GM18861 (cell line): ENCODE results near the gene VAC14.

Source experiments
- ATAC-seq: cut with Tn5 transposase; IDR thresholded peaks from one replicate; pipeline ENCODE4 v1.9.1; 2021; ENCODE audit not compliant: unreplicated experiment

The VAC14 gene

DNA sequence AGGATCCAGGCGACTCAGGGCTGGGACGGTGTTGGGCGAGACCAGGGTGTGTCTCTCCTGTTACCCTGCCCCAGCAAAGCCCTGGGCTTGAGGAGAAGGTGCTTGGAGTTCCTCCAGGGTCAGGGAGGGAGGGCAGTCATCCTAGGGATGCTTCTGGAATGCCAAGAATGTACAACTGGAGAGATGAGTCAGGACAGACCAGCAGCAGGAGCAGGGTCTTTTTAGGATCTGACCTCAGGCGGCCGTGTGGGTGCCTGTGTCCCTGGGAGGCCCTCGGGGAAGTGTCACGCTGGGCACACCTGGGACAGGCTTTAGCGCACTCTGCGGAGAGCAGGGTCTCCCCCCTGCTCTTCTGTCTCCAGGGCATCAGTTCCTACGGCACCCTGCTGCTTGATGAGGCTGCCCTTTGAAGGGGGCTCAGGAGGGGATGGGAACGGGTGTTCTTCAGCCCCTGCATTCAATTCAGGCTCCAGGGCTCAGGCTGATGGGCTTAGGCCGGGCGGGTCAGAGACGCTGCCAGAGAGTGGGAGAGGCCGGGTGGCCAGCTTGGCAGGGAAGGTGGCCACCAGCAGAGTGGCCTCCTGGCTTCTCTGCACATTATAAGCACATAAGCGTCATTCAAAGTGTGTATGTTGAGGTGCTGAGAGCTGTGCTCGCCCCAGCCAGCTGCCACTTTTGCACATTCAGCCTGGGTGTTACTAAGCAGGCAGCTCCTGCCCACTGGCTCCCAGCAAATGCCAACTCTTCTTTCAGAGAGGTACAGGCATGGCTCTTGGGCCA, 106.7 kb downstream of the VAC14 start:
- no peak for ATAC-seq

DNA sequence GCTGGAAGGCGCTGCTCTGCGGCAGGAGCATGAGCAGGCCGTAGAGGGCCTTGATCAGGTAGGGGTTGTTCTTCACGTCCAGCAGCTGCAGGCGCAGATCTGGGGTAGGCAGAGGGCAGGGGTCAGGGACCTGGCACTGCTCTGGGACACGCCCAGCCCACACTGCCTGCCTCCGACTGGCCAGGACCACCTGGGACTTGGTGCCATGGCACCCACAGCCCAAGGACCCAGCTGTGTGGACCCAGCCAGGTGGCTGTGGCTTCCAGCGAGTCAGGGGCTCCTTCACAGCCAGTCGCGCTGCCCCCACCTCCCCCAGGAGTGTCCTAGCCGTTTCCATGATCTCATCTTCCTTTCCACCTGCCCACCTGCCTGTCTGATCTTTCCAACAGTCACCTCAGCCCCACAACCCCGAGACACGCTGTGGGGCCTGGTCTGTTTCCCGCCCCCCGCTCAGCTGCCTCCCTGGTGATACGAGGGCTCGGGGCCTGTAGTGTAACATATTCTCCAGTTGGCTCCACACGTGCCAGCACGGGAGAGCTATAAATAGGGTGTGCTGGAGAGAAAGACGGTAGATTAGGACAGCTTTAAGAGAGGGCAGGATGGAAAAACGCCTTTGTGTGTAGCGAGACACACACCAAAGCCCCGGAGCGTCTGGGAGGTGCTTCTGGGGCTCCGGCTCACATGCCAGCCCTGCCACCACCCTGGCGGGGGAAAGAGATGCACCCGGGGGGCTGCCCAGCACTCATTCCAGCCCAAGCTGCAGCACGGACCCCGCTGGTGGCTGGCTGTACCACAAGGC, 107.9 kb downstream of the VAC14 start:
- ATAC-seq, result no peak

DNA sequence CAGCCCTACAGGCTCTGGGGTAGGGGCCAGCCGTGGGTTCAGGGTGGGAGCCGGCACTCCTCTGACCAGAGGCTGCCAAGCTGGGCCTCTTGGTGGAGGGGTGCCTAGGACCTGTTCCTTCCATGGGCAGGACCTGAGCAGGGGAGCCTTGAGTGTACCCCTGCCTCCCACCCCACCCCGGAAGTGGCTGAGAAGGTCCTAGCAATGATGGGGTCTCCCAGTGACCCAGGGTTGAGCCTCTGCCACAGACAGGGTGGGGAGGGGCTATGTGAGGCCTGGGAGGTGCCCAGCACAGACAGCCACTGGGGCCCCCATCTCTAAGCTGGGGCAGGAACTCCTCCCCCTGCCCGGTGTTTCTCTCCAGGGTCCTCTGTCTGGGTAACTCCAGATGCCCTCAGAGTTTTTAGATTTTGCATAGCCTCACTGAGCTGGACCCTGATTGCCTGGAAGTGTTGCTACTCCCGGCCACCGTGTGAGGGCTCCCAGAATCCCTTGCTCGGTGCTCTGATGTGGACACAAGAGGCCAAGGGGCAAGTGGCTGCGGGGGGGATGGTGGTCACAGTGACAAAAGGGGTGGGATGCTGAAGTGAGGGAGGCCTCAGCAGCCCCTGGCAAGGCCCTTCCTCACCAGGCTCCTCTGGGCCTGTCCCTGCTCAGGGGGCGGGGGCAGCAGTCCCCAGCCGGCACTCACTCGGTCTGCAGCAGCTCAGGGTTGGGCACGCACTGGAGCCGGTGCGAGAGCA, 108.7 kb downstream of the VAC14 start:
- ATAC-seq, result no peak

DNA sequence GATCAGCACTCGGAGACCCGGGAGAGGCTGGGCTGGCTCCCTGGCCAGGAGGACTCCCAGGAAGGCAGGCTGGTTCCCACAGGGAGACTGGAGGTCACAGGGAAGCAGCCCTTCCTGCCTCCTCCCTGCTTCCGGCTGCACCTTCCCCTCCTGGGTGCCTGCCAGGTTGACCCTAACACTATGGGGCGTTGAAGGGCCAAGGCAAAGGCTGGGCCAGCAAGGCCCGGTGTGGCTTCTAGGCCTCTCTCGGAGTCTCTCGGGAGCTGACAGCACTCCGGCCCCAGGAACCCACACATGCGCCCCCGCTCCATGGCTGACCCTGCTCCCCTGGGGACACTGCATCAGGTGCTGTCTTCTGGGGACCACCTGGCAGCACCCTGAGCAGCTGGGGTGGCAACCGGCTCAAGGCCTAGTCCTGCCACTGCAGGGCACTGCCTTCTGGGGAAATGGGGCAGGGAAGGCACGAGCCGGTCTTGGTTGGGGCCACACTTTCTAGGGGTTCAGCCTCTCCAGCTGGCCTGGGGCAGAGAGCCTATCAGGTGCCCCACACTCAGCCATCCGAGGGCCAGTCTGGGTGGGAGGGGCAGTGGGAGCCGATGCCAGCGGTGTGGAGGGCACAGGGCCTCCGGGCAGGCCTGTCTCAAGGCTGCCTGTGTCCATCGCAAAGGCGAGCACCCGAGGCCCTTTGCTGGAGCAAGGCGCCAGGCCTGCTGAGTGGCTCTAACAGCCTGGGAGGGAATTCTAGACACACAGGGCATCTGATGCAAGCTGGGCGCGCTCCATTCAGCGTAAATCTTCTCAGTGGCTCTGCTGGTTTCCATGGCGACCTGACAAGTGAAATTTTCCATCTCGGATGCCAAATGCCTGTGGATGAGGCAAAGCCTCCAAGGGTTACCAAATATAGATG, 109.5 kb downstream of the VAC14 start:
- ATAC-seq, result no peak

- ATAC-seq, result no peak
Measured at GRCh38 chr16:70689970-70690891, 110.7 kb downstream of the VAC14 start.

- ATAC-seq, result no peak
Measured at GRCh38 chr16:70689035-70689969, 111.7 kb downstream of the VAC14 start.

GRCh38 chr16:70688246-70688742, 112.7 kb downstream of the VAC14 start:
- ATAC-seq, result no peak

DNA sequence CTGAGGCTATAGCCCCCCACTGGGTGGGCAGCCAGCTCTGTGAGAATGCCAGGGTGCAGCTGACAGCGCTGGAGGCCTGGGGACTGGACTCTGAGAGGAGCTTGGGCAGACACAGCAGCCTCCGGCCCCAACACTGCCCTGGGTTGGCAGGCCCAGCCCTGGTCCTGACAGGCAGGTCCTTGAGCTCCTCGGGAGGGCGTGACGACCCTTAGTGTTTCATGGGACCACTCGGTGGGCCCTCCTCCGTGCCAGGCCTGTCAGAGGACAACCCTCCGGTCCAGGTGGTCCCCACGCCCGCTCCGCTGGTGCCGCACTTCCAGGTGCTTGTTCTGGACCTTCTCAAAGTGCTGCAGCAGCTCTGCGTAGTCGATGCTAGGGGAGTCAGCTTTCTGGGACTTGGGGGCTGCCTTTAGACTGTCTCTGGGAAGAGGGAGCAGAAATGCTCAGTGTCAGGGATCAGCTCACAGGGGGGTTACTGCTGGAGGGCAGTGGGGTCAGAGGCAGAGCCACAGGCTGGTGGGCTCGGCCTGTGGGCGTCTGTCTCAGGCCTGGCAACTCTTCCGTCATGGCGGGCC, 113.2 kb downstream of the VAC14 start:
- ATAC-seq, result no peak

GRCh38 chr16:70687102-70687511, 113.9 kb downstream of the VAC14 start:
- no peak for ATAC-seq

- ATAC-seq, result no peak
Measured at GRCh38 chr16:70686376-70687101, 114.4 kb downstream of the VAC14 start.

DNA sequence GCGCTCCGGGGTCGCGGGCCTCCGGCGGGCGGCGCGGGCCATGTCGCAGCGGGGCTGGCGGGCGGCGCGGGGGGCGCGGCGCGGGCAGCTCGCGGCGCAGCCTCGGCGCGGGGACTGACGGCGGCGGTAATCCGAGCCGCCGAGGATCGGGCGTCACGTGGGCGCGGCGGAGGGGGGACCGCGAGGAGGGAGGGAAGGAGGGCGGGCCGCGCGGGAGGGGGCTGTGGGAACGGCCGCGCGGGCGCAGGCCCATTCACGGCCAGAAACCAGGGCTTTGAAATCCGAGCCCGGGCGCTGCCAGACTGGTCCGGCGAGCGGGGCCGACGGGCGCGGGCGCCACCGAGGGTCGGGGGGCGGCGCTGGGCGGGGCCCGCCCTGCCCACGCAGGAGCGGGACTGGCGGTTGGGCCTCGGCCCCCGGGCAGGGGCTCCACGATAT, 115.0 kb downstream of the VAC14 start, which contains the start of gene MTSS2:
TSS of gene MTSS2 (minus strand) at position 116 of the 438 bp plus-strand sequence. CDS start 262 bp downstream, outside the sequence.
- ATAC-seq, result no peak

DNA sequence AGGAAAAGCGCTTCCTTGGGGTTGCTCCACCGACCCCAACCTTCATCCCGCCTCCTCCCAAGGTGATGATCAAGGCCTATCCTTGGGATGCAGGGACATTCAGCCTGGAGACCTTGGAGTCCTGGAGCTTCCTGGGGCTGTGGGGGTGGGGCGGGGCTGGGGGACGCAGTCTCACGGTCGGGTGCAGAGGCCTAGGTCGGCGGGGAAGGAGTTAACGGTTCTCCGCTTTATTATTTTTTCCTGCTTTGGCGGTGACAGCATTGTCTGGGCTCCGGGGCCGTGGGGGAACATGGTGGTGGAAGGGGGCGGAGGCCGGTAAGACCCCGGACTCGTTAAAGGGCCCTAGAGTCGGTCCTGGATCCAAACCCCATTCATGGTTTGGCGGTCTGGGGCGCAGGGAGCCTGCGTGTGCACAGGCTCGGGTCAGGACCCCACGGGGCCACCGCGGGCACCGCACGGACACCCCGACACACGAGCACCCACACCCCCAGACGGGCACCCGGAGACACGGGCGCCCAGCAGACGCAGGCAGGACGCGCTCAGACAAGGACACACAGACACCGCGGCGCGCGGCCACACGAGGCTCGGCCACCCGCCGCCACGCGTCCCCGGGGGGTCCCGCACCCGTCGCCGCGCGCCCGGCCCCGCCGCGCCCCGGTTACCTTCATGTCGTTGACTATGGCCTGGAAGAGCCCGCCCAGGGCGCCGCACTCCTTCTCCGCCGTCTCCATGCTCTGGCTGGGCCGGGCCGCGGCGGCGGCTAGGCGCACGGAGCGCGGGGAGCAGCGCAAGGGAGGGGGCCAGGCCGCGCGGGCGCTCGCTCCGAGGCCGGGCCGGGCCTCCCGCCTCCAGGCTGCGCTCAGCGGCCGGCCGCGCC, 115.7 kb downstream of the VAC14 start:
- ATAC-seq, result no peak

DNA sequence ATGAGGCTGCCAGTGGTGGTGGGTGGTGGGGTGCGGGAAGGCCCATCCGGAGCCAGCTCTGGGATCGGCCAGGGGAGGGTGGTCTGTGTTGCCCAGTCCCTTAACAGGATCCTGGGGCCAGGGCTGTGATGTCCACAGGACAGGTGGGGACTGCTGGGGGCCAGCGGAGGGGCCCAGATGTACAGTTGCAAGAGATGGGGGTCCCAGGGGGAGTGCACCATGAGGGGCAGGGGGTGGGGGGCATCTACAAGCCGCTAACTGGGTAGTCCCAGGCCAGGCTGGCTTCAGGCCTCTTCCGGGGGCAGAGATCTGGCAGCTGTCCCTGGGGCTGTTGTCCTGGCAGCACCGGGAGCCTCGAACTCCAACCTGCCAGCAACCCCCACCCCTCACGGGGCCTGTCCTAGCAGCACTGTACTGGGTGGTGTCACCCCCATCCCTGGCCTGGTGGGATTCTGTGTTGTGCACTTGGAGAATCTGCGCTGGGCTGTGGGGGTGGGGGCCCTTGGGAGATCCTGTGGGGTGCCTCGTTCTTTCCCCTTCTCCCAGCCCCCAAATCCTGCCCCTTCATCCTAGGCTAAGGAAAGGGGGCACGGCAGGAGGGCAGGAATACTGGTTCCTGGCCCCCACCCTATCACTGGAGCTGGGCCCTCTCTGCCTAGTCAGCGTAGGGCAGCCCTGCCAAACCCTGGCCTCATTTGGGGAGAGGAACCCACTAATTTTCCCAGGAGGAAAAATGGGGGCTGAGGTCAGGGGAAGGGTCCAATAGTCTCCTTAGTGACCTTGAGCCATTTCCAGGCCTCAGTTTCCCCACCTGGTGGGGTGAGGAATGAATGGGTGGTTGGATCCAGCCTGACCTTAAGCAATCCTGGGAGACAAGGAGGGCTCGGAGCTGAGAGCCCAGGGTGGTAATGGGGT, 116.6 kb downstream of the VAC14 start:
- no peak for ATAC-seq

DNA sequence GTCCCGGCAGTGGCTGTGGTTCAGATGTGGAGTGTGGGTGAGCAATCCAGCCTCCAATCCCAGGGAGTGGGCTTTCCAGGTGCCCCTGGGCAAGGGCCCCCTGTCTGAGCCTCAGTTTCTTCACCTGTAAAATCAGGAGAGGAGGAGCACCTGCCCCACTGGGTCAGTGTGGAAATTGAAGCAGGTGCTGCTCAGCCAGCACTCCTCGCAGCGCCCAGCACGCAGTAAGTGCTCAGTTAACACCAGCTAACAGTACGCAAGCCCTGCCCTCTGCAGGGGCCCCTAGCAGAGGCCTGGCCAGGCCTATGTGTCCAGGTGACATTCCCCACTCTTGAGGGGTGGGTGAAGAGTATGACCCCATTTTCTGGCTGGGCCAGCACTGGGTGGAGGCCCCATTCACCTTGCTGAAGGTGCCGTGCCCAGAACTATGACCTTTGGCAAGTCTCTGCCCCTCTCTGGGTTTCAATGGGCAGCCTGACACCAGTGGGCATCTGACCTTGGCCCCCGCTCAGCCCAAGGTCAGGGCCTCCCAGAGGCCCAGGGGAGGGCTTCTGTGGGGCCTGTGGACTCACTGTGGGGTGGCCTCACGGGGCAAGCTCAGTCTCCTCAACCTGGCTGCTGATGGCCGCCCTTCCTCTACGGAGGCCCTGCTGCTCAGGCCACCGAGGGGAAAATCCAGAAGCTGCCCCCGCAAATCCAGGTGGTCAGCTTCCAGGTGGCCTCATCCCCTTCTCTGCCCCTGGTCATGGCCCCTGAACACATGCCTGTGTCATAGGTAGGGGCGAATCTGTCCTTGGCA, 117.6 kb downstream of the VAC14 start:
- no peak for ATAC-seq
